Jurkat, Clone E6-1 (cell line): ENCODE results near the gene ST6GALNAC3.
"Not testable (repeated sequence)": the region's sequence is repeated elsewhere in the genome, so short reads cannot be mapped to it uniquely, and the experiment has no call there.

Experiments
- DNase-seq: peaks from one replicate; pipeline ENCODE4 v3.0.0-alpha.2; 2011; ENCODE audit warnings: low read depth, low spot score
- H3K4me3 ChIP-seq: 2 replicates; pipeline ENCODE4 v1.5.1; 2011; ENCODE audit warnings: mild to moderate bottlenecking, low read length, control low read depth, moderate library complexity

Gene ST6GALNAC3

DNA sequence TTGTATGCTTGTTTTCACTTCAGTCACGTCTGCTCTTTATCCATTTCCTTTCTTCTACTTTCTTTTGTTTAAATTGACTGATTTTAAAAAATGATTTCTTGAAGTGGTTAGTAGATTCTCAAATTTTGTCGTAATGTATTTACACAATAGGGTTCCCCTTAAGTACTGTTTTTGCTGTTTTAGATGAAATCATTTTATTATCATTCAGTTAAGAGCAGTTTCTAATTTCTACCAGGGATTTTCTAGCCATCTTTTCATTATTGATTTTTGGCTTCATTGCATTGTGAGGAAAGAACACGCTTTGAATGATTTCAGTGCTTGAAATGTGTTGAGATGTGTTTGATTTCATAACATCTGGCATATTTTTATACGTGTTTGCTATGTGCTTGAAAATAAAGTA lies 27.0 kb downstream of the ST6GALNAC3 start:
- no peak overlapping the region for H3K4me3 ChIP-seq
- DNase-seq, result no peak

DNA sequence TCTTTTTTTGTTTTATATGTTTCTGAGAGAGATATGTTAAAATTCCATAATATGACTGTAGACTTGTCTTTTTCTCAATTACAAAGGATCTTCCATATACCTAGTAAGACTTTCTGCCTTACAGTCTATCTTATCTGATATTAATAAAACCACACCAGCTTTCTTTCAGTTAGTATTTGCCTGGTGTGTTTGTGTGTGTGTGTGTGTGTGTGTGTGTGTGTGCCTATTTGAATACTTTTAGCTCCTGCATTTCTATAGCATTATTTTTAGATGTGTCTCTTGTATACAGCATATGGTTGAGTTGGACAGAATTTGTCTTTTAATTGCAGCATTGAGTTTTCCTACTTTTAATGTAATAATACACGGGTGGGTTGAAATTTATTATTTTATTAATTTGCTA lies 27.5 kb downstream of the ST6GALNAC3 start:
- no peak for DNase-seq
- no peak overlapping the region for H3K4me3 ChIP-seq

DNA sequence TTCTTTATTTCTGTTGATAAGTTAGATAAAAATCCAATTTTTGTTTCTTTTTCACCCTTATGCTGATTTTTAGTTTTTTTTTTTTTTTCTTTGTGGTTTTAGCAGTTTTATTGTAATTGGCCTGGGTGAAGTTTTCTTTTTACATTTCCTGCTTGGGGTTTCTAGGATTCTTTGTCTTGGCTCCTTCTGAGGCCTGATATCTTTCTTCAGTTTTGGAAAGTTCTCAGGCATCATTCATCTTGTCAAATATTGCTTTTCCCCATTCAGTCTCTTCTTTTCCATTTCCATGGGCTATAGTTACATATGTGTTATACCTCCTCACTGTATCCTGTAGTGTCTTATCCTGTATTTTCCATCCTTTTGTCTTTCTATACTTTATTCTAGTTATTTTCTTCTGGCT lies 28.5 kb downstream of the ST6GALNAC3 start:
- H3K4me3 ChIP-seq, result no peak overlapping the region
- DNase-seq, result no peak

DNA sequence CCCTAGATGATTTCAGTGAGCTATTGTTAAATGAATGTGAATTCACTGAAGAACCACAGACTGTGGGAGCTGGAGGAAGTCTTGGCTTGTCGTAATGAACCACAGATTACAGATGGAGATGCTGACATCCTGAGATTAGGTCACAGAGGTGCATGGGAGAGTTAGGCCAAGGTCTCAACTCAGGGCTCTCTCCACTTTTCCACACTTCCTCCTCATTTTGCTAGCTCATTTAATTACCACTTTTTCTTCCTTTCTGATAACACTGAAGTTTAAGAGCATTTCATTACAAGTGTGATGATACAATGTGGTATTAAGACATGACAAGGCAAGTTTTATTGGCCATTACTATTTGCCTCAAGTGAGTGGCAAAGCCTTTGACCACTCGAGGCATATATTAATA lies 30.8 kb downstream of the ST6GALNAC3 start:
- peak; percentile 37 for DNase-seq
- H3K4me3 ChIP-seq, result no peak overlapping the region

DNA sequence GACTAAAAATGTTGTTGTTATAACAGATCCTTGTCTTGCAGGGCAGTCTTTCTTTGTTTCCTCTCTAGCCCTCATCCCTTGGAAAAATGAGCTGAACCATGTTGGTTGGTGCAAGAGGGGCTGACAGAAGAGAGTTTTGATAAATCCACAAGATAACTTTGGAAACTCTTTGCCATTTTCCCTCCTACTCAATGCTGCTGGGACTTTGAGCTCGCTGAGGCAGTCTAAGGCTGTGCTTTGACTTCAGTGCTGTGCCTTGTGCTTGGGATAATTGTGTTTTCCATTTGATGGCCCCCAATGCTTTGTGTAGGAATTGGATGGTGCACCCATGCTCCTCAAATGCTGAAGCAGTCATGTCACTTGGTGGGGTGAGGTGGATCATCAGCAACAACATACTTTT lies 31.7 kb downstream of the ST6GALNAC3 start:
- no peak for DNase-seq
- no peak overlapping the region for H3K4me3 ChIP-seq

DNA sequence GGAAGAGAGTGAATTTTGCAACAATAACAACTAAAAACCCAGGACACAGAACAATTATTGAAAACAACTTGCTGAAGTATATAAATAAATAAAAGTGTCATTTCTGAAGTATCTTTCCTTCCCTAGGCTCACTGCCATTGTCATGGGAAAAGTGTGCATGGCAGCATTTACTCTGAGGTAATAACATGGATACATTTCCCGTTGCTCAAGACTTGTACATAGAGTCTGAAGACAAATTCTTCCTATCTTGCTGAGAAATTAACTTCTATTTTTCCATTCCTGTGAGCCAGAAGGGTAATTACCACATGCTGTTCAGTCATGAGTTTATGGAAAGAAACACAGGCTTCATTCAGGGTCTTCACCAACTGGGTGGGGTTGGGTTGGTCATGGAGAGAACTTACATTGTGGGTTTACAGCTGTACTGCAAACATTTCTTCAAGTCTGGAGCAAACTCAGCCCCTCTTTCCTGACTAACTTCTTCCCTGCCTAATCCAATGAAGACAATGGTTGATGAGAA lies 32.2 kb downstream of the ST6GALNAC3 start:
- H3K4me3 ChIP-seq, result no peak overlapping the region
- DNase-seq, result no peak

DNA sequence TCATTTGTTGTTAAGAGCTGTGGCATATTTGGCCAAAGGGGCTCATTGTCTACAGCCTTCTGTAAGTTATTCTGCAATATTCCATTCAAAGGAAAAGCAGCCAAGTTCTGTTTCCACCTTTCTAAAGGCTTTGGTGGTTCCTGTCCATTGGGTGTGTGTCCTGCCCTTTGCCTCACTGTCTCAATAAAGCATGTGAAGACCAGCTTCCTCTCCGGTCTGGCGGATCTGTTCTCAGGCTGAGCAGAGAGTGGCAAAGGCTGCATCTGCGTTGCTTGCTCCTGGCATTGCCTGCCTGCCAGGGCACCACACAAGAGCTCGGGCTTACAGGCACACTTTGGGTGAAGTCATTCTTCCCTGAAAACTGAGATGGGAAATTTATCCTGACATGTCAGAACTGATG lies 34.9 kb downstream of the ST6GALNAC3 start:
- no peak for DNase-seq
- H3K4me3 ChIP-seq, result no peak overlapping the region

DNA sequence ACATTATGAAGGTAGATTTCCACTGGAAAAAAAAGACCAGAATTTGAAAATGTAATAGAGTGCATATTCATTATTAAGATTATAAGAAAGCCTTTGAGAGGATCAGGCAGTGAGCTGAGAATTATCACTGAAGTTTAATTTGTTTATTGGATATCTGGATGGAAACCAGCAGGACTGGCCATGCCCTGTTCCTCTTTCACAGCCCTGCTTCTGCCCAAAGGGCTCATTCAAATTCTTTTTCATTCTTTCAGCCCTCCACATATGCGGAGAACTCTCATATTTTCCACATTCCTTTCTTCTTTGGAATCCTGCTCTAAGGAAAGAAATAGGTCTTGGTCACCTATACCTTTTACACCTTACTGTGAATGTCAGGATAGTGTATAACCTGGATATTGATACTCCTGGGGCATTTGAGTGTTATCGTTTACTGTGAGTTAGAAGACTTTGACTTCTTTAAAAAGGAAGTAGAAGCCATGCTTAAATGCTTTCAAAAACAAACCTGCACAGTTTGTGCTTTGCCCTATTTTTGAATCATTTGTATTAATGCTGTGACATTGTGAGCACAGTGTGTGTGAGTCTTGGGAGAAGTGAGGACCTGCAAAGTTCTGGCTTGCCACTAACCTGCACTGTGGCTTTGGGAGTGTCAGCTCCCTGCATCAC lies 35.5 kb downstream of the ST6GALNAC3 start:
- no peak for DNase-seq
- H3K4me3 ChIP-seq, result no peak overlapping the region

DNA sequence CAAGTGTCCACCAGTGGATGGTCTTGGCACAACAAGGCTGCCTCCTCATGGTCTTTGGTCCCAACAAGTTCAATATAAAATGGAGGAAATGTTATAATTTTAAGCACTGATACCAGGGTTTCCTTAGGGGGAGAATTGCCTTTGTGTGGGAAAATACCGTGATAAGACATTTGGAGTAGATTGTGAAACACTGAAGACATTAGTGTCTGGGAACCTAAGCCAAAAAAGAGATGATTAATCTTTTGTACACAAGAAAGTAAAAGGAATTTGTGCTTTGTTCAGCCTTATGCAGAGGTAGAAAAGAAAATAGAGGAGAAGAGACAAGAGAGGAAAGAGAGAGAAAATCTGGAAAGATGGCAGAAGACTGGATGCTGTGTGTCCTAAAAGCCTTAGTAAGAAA lies 36.1 kb downstream of the ST6GALNAC3 start:
- DNase-seq, result no peak
- no peak overlapping the region for H3K4me3 ChIP-seq

DNA sequence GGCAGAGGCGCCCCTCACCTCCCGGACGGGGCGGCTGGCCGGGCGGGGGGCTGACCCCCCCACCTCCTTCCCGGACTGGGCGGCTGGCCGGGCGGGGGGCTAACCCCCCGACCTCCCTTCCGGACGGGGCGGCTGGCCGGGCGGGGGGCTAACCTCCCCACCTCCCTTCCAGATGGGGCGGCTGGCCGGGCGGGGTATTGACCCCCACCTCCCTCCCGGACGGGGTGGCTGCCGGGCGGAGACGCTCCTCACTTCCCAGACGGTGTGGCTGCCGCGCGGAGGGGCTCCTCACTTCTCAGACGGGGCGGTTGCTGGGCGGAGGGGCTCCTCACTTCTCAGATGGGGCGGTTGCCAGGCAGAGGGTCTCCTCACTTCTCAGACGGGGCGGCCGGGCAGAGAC lies 37.8 kb downstream of the ST6GALNAC3 start:
- DNase-seq, H3K4me3 ChIP-seq: not testable (repeated sequence)

DNA sequence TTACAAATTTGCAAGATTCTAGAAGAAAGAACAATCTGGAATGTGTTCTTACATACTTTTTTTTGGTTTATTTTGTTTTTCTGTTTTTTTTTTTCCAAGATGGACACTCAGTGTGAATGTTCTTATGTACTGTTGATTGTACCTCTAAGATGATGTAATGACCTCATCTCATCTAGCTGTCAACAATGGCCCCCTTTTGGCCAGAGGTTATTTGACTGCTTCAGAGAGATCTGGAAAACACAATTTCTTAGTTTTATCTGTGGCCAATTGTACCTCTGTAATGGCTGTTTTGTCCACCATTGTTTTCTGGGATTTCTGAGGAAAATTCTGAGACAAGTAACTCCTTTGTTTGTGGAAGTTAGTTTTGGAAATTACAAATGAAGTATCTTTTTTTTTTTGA lies 38.9 kb downstream of the ST6GALNAC3 start:
- DNase-seq, result no peak
- no peak overlapping the region for H3K4me3 ChIP-seq

DNA sequence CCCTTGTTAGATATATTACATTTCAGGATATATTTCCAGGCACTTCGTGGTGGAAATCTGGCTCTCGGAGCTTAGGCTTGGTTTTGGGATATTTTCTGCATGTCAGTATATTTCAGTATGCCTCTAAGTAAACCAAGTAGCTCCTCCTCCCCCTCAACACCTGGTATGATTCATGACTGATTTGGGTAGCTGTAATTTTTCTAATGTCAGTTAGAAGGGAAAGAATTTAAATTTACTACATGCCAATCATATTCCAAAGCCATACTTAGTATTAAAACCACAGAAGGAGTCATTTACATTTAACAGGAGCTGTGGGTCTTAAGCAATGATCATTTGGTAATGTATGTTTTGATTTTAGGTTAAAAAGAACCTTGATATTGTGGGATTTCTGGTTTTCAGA lies 40.6 kb downstream of the ST6GALNAC3 start:
- no peak for DNase-seq
- no peak overlapping the region for H3K4me3 ChIP-seq

DNA sequence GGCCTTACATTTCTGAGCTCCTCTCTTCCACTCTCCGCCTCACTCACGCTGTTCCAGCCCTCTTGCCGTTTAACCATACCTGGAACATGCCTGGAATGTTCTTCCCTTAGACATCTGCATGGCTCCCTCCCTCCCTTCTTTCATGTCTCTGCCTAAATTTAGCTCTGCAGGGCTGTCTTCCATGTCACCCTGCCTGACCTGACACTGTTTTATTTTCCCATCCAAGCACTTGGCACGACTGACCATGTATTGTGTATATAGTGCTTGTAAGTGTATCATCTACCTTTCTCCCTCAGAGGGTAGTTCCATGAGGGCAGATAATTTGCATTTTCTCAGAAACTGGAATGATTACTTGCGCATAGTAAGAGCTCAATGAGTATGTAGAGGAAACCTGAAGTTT lies 47.3 kb downstream of the ST6GALNAC3 start:
- no peak for DNase-seq
- no peak overlapping the region for H3K4me3 ChIP-seq

DNA sequence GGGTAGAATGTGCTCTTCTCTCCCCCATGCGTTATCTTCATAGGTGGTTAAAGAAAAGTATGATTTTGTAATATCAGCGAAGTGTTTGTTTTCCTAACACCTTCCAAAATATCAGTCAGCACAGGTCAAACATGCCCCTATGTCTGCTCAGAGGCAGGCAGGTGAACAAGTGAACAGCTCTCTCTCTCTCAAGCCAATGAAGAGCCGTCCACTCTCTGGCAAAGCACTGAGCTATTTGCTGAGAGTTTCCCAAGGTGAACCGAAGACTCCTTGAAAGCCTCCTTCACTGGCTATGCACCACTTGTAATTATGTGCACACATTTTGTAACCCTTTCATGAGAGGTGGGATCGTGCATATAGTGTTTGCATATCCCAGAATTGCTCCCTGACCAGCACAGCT lies 47.7 kb downstream of the ST6GALNAC3 start:
- DNase-seq, result no peak
- no peak overlapping the region for H3K4me3 ChIP-seq

DNA sequence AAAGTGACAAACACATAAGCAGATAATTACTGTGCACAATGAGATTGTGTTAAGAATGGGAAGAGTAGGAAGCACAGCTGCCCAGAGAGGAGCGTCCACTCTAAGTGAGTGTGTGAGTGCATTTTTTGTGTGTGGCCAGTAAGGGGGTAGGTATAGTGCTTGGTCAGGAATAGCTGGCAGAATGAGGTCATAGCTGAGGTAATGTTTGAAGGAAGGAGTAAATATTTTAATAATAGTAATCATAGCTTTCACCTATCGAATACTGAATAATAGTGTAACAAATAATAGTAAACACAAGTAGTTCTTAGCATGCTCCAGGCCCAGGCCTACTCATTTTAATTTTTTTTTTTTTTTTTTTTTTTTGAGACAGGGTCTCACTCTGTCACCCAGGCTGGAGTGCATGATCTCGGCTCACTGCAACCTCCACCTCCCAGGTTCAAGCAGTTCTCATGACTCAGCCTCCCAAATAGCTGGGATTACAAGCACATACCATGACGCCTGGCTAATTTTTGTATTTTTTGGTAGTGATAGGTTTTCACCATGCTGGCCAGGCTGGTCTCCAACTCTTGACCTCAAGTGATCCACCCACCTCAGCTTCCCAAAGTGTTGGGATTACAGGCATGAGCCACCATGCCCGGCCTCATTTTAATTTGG lies 49.0 kb downstream of the ST6GALNAC3 start:
- H3K4me3 ChIP-seq, DNase-seq: not testable (repeated sequence)

DNA sequence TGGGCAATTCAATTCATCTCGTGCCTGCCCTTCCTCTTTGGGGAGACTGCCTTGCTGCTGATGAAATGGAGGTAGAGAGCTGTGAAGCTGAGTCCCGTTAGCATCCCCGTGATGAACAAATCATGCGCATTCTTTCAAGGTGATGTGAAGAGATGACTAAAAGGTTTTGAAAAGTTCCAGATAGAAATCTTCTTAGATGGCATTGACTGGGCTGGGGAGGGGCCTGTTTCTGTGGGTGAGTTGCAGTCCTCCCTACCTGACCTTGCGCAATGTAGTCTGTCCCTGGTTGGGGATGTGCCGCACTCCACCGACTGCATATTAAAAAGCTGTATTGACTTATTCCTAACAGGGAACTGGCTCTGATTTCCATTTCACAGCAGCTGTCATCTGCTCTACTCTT lies 49.6 kb downstream of the ST6GALNAC3 start:
- no peak for DNase-seq
- no peak overlapping the region for H3K4me3 ChIP-seq

DNA sequence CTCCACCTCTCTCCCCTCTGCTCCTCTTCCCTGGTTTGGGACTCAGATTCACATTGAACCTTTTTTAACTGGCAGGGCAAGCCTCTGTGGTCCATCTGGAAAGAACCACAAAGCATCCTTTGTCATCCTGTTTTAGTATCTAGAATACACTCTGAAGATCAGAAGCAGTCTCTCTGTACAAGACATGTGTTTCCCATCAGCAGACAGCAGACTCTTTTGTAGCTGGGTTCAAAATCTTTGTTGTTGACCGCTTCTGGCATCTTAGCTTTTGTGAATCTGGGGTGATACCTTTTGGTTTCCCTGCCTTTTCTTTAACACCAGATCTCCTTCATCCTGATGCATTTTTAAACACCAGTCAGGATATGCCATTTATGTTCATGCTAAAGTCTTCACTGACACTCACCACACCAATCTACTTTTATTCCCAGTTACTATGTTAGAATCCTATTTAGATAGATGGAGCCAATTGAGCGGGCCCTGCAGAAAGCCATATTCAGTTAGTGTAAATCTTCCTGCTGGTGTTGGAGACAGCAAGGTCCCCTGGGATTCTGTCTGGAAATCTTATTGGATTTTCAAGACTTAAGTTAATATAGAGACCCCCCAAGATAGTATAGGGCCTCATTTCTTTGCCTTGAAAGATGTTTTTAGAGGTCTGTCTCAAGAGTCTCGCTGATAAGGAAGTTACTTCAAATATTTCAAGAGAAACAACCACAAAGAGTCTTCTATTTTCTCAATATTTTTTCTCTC lies 51.1 kb downstream of the ST6GALNAC3 start:
- H3K4me3 ChIP-seq, result no peak overlapping the region
- DNase-seq, result no peak

DNA sequence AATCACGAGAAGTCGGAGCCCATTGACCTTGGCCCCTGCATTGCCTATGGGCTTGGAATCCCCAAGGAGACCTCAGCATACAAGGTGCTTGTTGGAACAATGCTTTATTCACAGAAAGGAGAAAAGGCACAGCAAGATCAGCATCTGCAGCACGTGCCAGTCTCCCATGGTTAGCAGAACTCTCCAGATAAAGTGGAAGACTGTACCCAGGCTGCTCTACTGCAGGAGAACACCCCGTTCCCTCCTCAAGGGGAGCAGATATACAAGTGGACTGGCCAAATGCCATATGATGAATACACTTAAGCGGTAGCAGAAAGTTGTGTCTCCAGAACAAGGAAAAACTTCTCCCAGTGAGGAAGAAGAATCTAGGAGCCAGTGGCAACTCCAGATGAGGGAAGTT lies 53.5 kb downstream of the ST6GALNAC3 start:
- H3K4me3 ChIP-seq, result no peak overlapping the region
- DNase-seq, result no peak

DNA sequence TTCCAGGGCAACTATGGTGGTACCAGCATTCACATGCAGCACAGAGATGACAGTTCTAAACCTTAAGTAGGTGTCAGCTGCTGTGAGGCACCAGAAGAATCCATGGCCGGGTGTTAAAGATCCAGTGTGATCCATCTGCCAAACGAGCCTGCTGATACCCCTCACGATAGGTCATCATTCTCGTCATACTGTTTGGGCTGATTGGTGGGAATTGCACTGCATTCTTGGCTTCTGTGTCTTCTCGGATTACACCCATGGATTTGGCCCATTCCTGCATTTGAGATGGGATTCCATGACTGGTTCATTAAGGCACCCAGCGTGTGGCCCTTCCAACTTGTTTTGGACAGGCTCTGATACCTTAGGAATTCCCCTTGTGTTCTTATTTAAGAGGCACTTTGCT lies 55.2 kb downstream of the ST6GALNAC3 start:
- no peak overlapping the region for H3K4me3 ChIP-seq
- DNase-seq, result no peak

DNA sequence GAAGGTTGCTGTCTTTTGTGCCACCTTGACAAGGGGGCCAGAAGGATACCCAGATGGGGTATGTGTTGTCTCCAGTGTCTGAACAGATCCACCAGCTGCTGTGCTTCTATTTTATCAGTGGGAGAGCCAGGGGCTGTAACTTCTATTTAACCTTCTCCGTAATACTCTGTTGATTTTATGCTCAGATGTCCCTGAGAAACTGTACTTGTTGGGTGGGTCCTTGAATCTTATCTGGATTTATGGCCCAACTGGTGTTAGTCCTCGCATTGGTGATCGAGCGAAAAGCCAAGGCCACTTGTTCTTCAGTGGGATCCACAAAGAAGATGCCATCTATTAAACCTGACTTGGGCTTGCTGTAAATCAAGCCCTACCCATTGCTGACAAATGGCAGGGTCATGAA lies 56.4 kb downstream of the ST6GALNAC3 start:
- no peak for DNase-seq
- no peak overlapping the region for H3K4me3 ChIP-seq
